GM23248 (cell line): ENCODE data around the gene CEBPB. TPM values are rescaled to one million over a fixed set of nuclear protein-coding genes. Genes with fewer than 3 reads are reported as not detected.

ENCODE experiments used
- DNase-seq: peaks from one replicate; pipeline ENCODE4 v3.0.0-alpha.2; 2015
- H2AFZ ChIP-seq: fragments of 200-600 bp; sonication (generic); 2 replicates; pipeline ENCODE4 v1.6.1; 2016; ENCODE audit warnings: antibody characterized with exemption
- H3F3A ChIP-seq: fragments of 200-600 bp; sonication (generic); 2 replicates; pipeline ENCODE4 v1.6.1; 2016; ENCODE audit warnings: mild to moderate bottlenecking, antibody characterized with exemption, mixed run types; ENCODE audit not compliant: insufficient read depth
- H3K27ac ChIP-seq: fragments of 200-600 bp; sonication (generic); 2 replicates; pipeline ENCODE4 v1.5.1; 2016; ENCODE audit warnings: mild to moderate bottlenecking
- H3K27me3 ChIP-seq: fragments of 200-600 bp; sonication (generic); replicated peaks from 2 replicates; pipeline ENCODE4 v1.6.1; 2016; ENCODE audit warnings: mild to moderate bottlenecking; ENCODE audit not compliant: insufficient read depth
- H3K36me3 ChIP-seq: fragments of 200-600 bp; sonication (generic); 2 replicates; pipeline ENCODE4 v1.6.1; 2016; ENCODE audit warnings: low read depth, mild to moderate bottlenecking
- H3K4me1 ChIP-seq: fragments of 200-600 bp; sonication (generic); 2 replicates; pipeline ENCODE4 v1.6.1; 2016; ENCODE audit warnings: mild to moderate bottlenecking; ENCODE audit not compliant: insufficient read depth
- H3K4me2 ChIP-seq: fragments of 200-600 bp; sonication (generic); one replicate; pipeline ENCODE4 v1.6.1; 2016; ENCODE audit warnings: mild to moderate bottlenecking; ENCODE audit not compliant: unreplicated experiment
- H3K4me3 ChIP-seq: fragments of 200-600 bp; sonication (generic); 2 replicates; pipeline ENCODE4 v1.5.1; 2016; ENCODE audit warnings: mild to moderate bottlenecking
- H3K79me2 ChIP-seq: fragments of 200-600 bp; sonication (generic); 2 replicates; pipeline ENCODE4 v1.6.1; 2016; ENCODE audit warnings: mild to moderate bottlenecking; ENCODE audit not compliant: insufficient read depth
- H3K9ac ChIP-seq: fragments of 200-600 bp; sonication (generic); 2 replicates; pipeline ENCODE4 v1.6.1; 2016; ENCODE audit warnings: mild to moderate bottlenecking
- H3K9me2 ChIP-seq: fragments of 200-600 bp; sonication (generic); 2 replicates; pipeline ENCODE4 v1.6.1; 2016; ENCODE audit warnings: mixed run types, mild to moderate bottlenecking, moderate library complexity; ENCODE audit not compliant: insufficient read depth
- H3K9me3 ChIP-seq: fragments of 200-600 bp; sonication (generic); one replicate; pipeline ENCODE4 v1.6.1; 2017; ENCODE audit warnings: low read depth
- H4K20me1 ChIP-seq: fragments of 200-600 bp; sonication (generic); 2 replicates; pipeline ENCODE4 v1.6.0; 2016; ENCODE audit not compliant: insufficient read depth
- EZH2 ChIP-seq: fragments of 200-600 bp; sonication (generic); IDR thresholded peaks from 2 replicates; pipeline ENCODE4 v1.6.1; 2018; ENCODE audit warnings: antibody characterized with exemption, mild to moderate bottlenecking; ENCODE audit not compliant: insufficient read depth, poor library complexity, severe bottlenecking
- EZH2phosphoT487 ChIP-seq: fragments of 200-600 bp; sonication (generic); IDR thresholded peaks from 2 replicates; pipeline ENCODE4 v1.6.1; 2018; ENCODE audit warnings: antibody characterized with exemption, moderate library complexity, mild to moderate bottlenecking, low read depth; ENCODE audit not compliant: insufficient read depth
- WGBS, 2 experiments: methylation state at CpG; one replicate each; pipeline ENCODE4 v1.1.6; 2015 to 2017; ENCODE audit warnings: low lambda C conversion rate in 2 of 2, low coverage in 1 of 2; ENCODE audit errors: missing lambda C conversion rate in 2 of 2; 5-methylcytosine and 5-hydroxymethylcytosine counted together
- in situ Hi-C: fragments of 300-500 bp; cut with MboI; formaldehyde crosslinking; loops from 2 replicates; pipeline ENCODE4 v1.15.0; 2020
- polyA plus RNA-seq: library from polyadenylated mRNA; unstranded; fragments of >200 nt; fragmentation: Nextera tagmentation; extraction: Ambion mirVana; gene quantifications from 2 replicates; pipeline ENCODE4 v1.2.1, GENCODE V29; 2016
- total RNA-seq: library from RNA; depleted of rRNA; stranded (reverse); fragments of >200 nt; shearing (Covaris generic); gene quantifications from 2 replicates; pipeline ENCODE4 v1.2.3, GENCODE V29; 2014

CEBPB gene
- total and polyA plus RNA-seq, 2 experiments from 2014 or later, result 47.1 to 73.8 TPM

DNA sequence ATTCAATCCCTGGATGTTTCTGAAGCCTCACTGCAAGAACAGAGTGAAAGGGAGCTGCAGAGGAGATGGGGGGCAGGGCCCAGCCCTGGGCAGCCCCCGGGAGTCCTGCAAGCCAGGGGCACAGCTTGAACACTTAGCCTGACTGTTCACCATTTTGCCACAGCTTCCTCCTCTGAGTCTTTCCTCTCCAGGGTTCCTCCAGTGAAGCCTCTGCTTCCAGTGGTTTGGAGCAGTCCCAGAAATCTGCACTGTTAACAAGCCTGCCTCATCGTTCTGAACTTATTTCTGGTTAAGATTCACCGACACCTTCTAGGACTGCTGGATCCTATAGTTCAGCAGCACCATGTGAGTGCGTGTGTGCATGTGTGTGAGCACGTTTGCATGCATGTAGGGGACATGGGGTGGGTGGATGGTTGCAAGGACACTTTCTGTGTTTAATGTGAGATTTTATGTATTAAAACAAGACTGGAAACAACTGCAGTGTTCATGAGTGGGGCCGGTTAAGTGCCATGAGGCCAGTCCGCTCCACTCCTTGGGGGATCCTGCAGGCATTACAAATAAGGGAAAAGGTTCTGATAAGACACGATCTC lies 24.6 kb downstream of the CEBPB start:
- no peak overlapping the region for H3K4me3 ChIP-seq
- in situ Hi-C loops, result no loop called here
- H3K27me3 ChIP-seq, result no peaks in the 10 kb centered on the region
- H3F3A ChIP-seq, result peaks cover 3% of the 10 kb centered on the region; the same call in 1 of the 2 replicates
- TF ChIP-seq EZH2phosphoT487 (no peak), EZH2 (no peak)
- no peak overlapping the region for H3K4me2 ChIP-seq
- peak; percentile 79 for DNase-seq
- no peaks in the 10 kb centered on the region for H3K36me3 ChIP-seq
- no peaks in the 10 kb centered on the region for H3K9me3 ChIP-seq
- no peak overlapping the region for H3K9ac ChIP-seq
- H3K4me1 ChIP-seq, result no peaks in the 10 kb centered on the region
- no peak overlapping the region for H2AFZ ChIP-seq
- H3K27ac ChIP-seq, result no peak overlapping the region
- no peaks in the 10 kb centered on the region for H4K20me1 ChIP-seq
- no peaks in the 10 kb centered on the region for H3K9me2 ChIP-seq
- H3K79me2 ChIP-seq, result no peaks in the 10 kb centered on the region
- 21 to 29% methylated on average over 8 of the region's 8 CpGs for WGBS, 2 experiments

DNA sequence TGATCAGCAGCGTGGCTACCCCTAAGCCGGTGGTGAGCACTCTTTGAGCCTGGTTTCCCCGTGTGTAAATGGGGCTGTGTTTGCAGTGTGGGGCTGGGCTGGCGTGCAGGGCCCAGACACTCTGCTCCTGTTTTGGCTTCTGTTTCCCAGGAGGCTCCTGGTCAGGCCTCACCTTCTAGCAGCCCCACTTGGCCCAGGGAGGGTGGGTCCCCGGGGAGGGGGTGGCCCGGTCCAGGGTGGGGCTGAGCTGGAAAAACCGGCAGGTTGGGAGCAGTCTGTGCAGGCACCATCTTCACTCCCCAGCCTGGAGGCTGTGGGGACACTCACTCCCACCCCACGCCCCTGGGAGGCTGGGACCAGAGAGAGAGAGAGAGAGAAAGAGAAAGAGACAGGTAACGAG lies 25.3 kb downstream of the CEBPB start:
- Histone ChIP-seq H3K79me2 (no peaks in the 10 kb centered on the region), H3K9me3 (no peaks in the 10 kb centered on the region), H3K4me1 (no peaks in the 10 kb centered on the region), H3K27ac (no peak overlapping the region), H3F3A (peaks cover 3% of the 10 kb centered on the region; the same call in 1 of the 2 replicates), H2AFZ (no peak overlapping the region), H3K36me3 (no peaks in the 10 kb centered on the region), H3K27me3 (no peaks in the 10 kb centered on the region), H3K9ac (no peak overlapping the region), H3K9me2 (no peaks in the 10 kb centered on the region), H3K4me3 (no peak overlapping the region), H3K4me2 (no peak overlapping the region), H4K20me1 (no peaks in the 10 kb centered on the region)
- no peak for TF ChIP-seq EZH2
- TF ChIP-seq EZH2phosphoT487, result no peak
- 81 to 85% methylated on average over 7 to 9 of the region's 9 CpGs for WGBS, 2 experiments
- in situ Hi-C loops, result no loop called here
- no peak for DNase-seq

- Histone ChIP-seq H2AFZ (no peak overlapping the region), H3K4me1 (no peaks in the 10 kb centered on the region), H3K27ac (no peak overlapping the region), H3K9ac (no peak overlapping the region), H3K9me3 (no peaks in the 10 kb centered on the region), H4K20me1 (no peaks in the 10 kb centered on the region), H3K27me3 (no peaks in the 10 kb centered on the region), H3K4me3 (no peak overlapping the region), H3K36me3 (no peaks in the 10 kb centered on the region), H3F3A (peaks cover 3% of the 10 kb centered on the region; the same call in 1 of the 2 replicates), H3K79me2 (no peaks in the 10 kb centered on the region), H3K9me2 (no peaks in the 10 kb centered on the region), H3K4me2 (no peak overlapping the region)
- 66 to 74% methylated on average over 4 of the region's 4 CpGs for WGBS, 2 experiments
- TF ChIP-seq EZH2phosphoT487, result no peak
- no peak for TF ChIP-seq EZH2
- in situ Hi-C loops, result no loop called here
- no peak for DNase-seq
Measured at GRCh38 chr20:50216543-50217206, 26.0 kb downstream of the CEBPB start.

GRCh38 chr20:50217207-50217949 lies 26.7 kb downstream of the CEBPB start:
- in situ Hi-C loops, result no loop called here
- no peaks in the 10 kb centered on the region for H3K27me3 ChIP-seq
- H3K36me3 ChIP-seq, result no peaks in the 10 kb centered on the region
- no peak overlapping the region for H3K27ac ChIP-seq
- no peak overlapping the region for H3K4me3 ChIP-seq
- no peak overlapping the region for H3K9ac ChIP-seq
- peaks cover 3% of the 10 kb centered on the region; the same call in 1 of the 2 replicates for H3F3A ChIP-seq
- no peak for DNase-seq
- no peaks in the 10 kb centered on the region for H3K79me2 ChIP-seq
- no peak for TF ChIP-seq EZH2phosphoT487
- TF ChIP-seq EZH2, result no peak
- no peaks in the 10 kb centered on the region for H3K4me1 ChIP-seq
- H3K9me3 ChIP-seq, result no peaks in the 10 kb centered on the region
- no peak overlapping the region for H2AFZ ChIP-seq
- H4K20me1 ChIP-seq, result no peaks in the 10 kb centered on the region
- 94% methylated on average over 12 to 14 of the region's 14 CpGs for WGBS, 2 experiments
- no peaks in the 10 kb centered on the region for H3K9me2 ChIP-seq
- H3K4me2 ChIP-seq, result no peak overlapping the region
